HG02884 (cell line): Measurements from ENCODE around the gene SEC22B.
"Not testable (repeated sequence)": the region's sequence is repeated elsewhere in the genome, so short reads cannot be mapped to it uniquely, and the experiment has no call there.

ENCODE experiments used
- ATAC-seq: cut with Tn5 transposase; IDR thresholded peaks from one replicate; pipeline ENCODE4 v1.9.1; 2021; ENCODE audit warnings: mild to moderate bottlenecking, moderate library complexity; ENCODE audit not compliant: unreplicated experiment

Gene SEC22B

GRCh38 chr1:120145806-120146205 is 30.5 kb downstream of the SEC22B start:
- ATAC-seq = not testable (repeated sequence)

DNA sequence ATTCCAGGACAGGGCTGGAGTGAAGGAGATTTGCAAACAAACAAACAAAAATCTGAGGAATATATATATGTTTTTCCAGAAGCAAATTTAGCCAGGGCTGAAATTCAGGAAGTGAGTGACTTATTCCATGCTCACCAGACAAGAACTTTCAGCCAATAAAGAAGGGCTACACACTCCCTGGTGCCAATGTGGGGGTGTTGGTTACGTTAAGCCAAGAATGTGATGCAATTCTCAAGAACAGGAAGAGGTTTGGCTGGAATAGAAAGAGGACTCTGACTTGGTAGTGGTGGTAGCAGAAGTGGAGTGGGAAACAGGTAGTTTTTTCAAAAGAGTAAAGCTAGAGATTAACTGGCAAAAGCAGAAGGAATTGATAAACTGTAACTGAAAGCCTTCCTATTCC is 31.7 kb downstream of the SEC22B start:
- ATAC-seq = not testable (repeated sequence)

DNA sequence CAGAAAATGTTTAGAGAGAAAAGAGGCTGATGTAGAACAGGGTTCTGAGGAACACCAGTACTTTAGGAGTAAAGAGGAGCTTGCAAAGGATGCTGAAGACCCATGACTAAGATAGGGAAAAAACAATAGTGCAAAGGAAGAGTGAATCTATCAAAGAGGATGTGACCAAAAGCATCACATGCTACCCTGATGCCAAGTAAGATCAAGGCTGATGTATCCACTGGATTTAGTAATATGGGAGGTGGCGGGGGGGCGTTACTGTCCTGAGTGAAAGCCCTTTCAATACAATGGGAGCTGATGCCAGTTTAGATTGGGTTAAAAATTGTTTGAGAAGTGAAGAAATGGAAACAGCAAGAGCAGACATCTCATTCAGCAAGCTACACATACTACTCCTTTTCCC is 32.2 kb downstream of the SEC22B start:
- ATAC-seq = not testable (repeated sequence)

DNA sequence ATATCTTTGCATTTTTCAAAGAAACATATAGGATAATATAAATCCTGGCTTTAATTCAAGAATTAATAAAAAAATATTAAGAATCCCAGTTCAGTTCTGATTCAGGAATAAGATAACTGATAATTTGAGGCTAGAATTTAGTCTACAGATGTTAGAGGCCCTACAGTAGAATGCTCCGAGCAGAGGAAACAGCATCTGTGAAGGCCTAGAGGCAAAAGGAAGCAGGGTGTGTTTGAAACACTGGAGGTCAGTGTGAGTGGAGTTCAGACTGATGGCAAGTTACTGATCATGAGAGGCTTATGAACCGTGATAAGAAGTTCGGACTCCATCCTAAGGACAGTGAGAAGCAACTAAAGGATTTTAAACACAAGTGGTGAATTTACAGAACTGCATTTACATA is 33.0 kb downstream of the SEC22B start:
- ATAC-seq = not testable (repeated sequence)

DNA sequence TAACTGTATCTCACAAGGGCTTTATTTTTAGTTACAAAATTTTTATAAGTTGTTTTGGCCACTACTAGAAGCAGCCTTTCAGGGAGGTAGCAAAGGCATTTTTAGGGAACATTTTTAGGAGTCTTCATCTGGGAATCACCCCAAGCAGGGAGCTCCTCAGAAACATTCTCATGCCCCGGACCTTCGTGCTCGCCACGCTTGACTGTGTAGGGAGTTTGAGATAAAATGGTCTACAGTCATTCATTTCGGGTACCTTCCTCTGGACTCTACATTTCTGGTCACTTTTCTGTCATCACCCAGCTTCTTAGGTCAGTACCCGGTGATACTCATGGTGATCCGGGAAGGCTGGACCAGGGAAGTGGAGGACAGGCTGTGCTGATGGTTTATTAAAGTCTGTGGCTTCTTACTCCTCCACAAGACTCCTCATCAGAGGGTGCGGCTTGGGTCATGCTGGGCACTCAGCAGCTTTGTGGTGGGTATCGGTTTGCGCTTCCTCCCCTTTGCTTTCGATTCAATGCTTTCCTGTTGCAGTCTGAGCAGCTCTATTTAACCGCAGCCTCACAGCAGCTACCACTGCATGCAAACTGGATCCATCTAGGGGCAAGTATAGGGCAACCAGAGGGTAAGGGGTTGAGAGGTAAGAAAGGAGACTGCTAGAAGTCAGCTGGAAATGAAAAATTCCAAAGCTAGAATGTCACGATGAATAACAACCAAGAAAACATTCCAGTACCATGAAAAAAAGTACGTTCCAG is 33.6 kb downstream of the SEC22B start:
- peak; percentile 100 for ATAC-seq

GRCh38 chr1:120141865-120142264 is 34.5 kb downstream of the SEC22B start:
- not testable (repeated sequence) for ATAC-seq

GRCh38 chr1:120140656-120141265 is 35.6 kb downstream of the SEC22B start:
- ATAC-seq = not testable (repeated sequence)

GRCh38 chr1:120136086-120136485 is 40.2 kb downstream of the SEC22B start:
- ATAC-seq = not testable (repeated sequence)

- ATAC-seq = not testable (repeated sequence)
These were observed 42.4 kb downstream of the SEC22B start for GRCh38 chr1:120133928-120134325.

DNA sequence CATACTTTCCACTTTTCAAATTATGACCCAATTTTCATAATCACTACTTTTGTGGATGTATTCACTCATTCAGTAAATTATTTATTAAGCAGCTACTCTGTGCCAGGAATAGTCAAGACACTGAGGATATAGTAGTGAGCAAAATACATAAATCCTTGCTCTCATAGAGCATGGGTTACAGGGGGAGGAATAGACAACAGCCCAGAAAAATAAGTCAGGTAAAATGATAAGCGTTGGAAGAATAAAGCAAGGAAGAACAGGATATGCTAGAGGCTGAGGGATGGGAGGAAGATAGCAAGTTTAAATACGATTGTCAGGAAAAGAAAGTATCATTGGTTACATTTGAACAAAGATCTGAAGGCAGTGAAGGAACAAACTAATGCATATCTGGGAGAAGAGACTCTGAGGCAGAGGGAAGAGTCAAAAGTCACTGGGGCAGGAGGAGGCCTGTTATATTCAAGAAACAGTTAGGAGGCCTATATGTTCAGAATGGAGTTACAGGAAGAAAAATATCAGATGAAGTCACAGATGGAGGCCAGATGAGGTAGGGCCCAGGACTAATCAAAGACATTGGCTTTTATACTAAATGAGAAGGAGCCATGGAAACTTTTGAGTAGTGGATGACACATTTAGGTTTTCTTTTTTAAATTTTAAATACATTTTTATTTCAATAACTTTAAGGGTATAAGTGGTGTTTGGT is 42.9 kb downstream of the SEC22B start:
- ATAC-seq = no peak

DNA sequence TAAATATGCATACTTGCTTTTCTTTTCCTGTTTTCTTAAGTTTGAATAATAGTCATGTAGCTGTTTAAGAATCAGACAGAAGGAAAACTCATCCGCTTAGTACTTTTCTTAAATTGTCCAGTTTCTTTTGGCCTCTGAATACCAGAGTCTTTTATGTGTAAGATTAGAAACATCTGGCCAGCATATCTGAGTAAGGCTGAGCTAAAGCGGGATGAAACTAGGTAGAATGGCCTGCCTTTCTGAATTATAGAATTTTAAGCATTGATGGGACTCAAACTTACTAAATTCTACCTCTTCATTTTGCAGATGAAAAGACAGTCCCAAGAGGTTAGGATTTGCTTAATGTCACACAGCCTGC is 43.9 kb downstream of the SEC22B start:
- not testable (repeated sequence) for ATAC-seq

DNA sequence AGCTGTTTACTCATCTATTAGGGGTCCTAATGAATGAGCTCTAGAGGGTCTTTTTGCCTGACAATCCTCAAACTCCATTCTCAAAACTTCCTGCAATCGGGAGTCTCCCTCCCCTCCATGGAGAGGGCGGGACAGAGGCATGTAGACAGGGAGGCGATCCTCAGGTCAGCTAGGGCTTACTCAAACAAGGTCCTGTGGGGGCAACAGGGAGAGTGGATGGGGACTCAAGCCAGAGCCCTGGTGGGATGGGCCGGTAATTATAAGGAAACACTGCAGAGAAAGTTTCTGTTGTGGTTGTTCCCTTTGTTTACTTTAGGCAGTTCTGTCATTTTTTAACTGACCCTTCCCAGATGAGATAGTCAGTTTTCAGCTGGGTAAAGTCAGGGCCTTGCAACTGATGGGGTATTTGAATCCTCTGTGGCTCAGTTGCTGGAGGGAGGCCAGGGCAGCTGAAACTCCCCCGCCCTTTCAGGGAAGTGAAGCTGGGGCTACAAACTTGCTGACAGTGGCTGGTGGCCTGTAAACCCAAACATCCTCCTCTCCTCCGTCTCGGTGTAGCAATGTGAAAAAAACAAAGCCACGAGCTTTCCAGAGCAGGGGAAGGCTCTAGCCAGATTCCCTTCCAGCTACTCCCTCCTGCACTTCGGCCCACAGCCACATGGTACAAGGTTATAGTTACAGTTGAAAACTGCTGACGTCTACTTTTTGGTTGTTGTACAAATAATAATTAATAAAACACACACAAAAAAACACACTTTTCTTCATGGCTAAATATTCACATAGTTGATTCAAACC is 44.5 kb downstream of the SEC22B start:
- peak; percentile 74 for ATAC-seq

DNA sequence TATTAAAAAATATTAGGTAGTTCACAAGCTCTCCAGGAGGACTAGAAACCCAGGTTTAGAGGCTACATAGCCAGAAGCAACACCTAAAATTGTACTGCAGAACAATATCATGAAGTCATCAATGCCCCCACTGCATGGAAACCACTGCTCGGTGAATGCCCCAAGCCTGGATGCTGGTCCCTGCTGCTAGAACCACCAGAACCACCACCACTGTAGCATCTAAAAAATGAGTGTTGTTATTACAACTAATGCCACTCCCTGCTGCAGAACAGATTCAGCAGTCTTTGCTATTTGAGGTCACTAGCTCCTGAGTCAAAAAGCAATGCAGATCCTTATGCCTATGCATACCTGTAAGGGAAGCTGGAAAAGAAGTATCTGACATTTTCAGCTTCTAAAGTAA is 48.4 kb downstream of the SEC22B start:
- ATAC-seq = not testable (repeated sequence)

DNA sequence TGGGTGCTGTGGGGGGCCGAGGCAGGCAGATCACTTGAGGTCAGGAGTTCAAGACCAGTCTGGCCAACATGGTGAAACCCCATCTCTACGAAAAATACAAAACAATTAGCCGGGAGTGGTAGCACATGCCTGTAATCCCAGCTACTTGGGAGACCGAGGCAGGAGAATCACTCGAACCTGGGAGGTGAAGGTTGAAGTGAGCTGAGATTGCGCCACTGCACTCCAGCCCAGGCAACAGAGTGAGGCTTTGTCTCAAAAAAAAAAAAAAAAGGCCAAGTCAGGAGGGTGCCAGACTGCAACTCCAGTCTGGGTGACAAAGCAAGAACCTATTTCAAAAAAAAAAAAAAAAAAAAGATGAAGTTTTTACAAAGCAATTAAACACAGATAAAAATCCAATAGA is 50.1 kb downstream of the SEC22B start:
- ATAC-seq = not testable (repeated sequence)

- ATAC-seq = not testable (repeated sequence)
These were observed 51.7 kb downstream of the SEC22B start for GRCh38 chr1:120124628-120125027.

DNA sequence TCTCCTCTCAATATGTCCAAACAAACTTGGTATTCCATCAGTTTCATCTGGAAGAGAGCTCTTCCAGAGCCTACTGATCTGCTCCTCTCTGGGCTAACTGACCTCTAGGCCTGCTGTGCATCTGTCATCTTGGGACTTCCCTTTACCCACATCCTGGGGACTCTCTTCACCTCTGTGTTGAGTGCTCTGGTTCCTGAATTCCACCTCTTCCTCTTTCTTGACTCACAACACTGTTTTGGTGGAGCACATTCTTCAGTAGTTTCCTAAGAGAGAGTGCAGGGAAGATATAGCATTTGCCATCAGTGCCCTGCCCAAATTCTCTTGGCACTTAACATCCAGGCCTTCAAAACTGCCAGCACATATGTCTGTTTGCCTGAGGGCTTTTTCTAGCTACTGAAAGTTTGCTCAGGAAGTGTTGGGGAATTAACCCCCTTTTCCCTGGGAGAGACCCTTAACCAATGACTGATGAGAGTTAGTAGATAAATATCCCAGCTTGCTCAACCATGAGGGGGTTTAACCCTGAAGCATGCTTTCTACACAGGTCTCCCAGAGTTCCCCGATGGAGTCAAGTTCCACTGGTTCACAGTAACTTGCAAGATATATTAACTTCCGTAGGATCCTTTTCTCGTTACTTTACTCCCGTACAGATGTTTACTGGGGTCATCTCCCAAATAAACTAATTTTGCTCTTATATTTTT is 52.4 kb downstream of the SEC22B start:
- ATAC-seq = not testable (repeated sequence)

GRCh38 chr1:120122262-120122893 is 53.9 kb downstream of the SEC22B start:
- peak; percentile 79 for ATAC-seq

DNA sequence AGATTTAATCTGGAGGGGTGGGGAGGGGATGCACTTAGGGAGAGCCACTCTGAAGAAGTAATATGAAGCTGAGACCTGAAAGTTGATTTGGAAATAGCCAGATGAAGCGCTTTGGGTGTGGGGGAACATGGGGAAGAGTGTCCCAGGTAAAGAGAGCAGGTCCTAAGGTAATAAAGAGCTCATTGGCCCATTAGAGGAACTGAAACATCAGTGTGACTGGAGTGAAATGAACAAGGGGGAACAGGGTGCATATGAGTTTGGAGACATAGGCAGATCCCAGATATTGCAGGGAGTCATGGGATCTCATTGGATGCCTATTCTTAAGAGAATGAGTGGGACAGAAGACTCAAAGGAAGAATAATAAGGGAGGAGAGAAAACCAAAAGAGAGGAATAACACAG is 54.5 kb downstream of the SEC22B start:
- not testable (repeated sequence) for ATAC-seq

- ATAC-seq = not testable (repeated sequence)
These were observed 55.8 kb downstream of the SEC22B start for GRCh38 chr1:120120525-120120924.
